OCI-LY3 (cell line): ENCODE results near the gene DOK4.

Experiments used
- EZH2phosphoT487 ChIP-seq: fragments of 200-600 bp; shearing (Covaris generic); IDR thresholded peaks from 2 replicates; pipeline ENCODE4 v1.6.1; 2018; ENCODE audit warnings: antibody characterized with exemption, mixed run types, low read depth
- TF ChIP-seq, protein P1 (sequence below): fragments of 200-600, 300-600 bp; sonication (generic); IDR thresholded peaks from 2 replicates; pipeline ENCODE4 v1.5.1; 2014; ENCODE audit warnings: antibody characterized with exemption, low read length, low read depth

DNA sequence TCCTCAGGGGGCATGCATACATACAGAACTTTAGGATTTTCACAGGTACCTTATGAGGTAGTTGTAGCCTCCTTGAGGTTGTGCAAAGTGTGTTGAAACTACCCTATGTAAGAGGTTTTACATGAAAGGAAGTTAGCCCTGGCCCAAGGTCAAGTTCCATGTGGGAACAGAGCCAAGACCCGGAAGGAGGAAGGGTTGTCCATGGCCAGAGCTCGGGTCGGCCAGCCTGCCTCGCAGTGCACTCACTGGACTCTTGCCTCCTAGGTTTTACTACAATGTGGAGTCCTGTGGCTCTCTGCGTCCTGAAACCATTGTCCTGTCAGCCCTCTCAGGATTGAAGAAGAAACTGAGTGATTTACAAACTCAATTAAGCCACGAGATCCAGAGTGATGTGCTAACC lies 15.6 kb downstream of the DOK4 start:
- TF ChIP-seq, protein P1, sequence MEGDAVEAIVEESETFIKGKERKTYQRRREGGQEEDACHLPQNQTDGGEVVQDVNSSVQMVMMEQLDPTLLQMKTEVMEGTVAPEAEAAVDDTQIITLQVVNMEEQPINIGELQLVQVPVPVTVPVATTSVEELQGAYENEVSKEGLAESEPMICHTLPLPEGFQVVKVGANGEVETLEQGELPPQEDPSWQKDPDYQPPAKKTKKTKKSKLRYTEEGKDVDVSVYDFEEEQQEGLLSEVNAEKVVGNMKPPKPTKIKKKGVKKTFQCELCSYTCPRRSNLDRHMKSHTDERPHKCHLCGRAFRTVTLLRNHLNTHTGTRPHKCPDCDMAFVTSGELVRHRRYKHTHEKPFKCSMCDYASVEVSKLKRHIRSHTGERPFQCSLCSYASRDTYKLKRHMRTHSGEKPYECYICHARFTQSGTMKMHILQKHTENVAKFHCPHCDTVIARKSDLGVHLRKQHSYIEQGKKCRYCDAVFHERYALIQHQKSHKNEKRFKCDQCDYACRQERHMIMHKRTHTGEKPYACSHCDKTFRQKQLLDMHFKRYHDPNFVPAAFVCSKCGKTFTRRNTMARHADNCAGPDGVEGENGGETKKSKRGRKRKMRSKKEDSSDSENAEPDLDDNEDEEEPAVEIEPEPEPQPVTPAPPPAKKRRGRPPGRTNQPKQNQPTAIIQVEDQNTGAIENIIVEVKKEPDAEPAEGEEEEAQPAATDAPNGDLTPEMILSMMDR, result no peak
- no peak for TF ChIP-seq EZH2phosphoT487
